EH (cell line): ENCODE results near the gene ABCB9.

ENCODE experiments used
- DNase-seq: peaks from one replicate; pipeline ENCODE4 v3.0.0-alpha.2; 2015; ENCODE audit warnings: low read depth

The ABCB9 gene

GRCh38 chr12:122994781-122995502 lies 28.7 kb upstream of the ABCB9 start:
- no peak for DNase-seq

- no peak for DNase-seq
Observed at GRCh38 chr12:122994140-122994675, 27.9 kb upstream of the ABCB9 start.

- DNase-seq: no peak
Observed at GRCh38 chr12:122992386-122992785, 26.1 kb upstream of the ABCB9 start.

- DNase-seq: no peak
Observed at GRCh38 chr12:122991623-122992275, 25.5 kb upstream of the ABCB9 start.

GRCh38 chr12:122990961-122991622 lies 24.8 kb upstream of the ABCB9 start:
- no peak for DNase-seq

- DNase-seq: no peak
Observed at GRCh38 chr12:122990561-122990960, 24.3 kb upstream of the ABCB9 start.

GRCh38 chr12:122989874-122990419 lies 23.7 kb upstream of the ABCB9 start:
- no peak for DNase-seq

- DNase-seq: no peak
Observed at GRCh38 chr12:122989225-122989839, 23.1 kb upstream of the ABCB9 start.

GRCh38 chr12:122988612-122989212 lies 22.4 kb upstream of the ABCB9 start:
- DNase-seq: no peak

- DNase-seq: no peak
Observed at GRCh38 chr12:122988036-122988435, 21.8 kb upstream of the ABCB9 start.

GRCh38 chr12:122987086-122987951 lies 21.1 kb upstream of the ABCB9 start:
- DNase-seq: no peak

GRCh38 chr12:122986258-122986871 lies 20.1 kb upstream of the ABCB9 start:
- DNase-seq: no peak

- no peak for DNase-seq
Observed at GRCh38 chr12:122985338-122986257, 19.3 kb upstream of the ABCB9 start.

- DNase-seq: no peak
Observed at GRCh38 chr12:122984612-122985337, 18.5 kb upstream of the ABCB9 start.

- DNase-seq: no peak
Observed at GRCh38 chr12:122983789-122984515, 17.7 kb upstream of the ABCB9 start.

GRCh38 chr12:122982963-122983788 lies 16.9 kb upstream of the ABCB9 start:
- DNase-seq: no peak

GRCh38 chr12:122982477-122982815 lies 16.2 kb upstream of the ABCB9 start:
- DNase-seq: no peak
